HL-60 (cell line): Measurements from ENCODE around the gene PIK3R1.

ENCODE experiments used
- DNase-seq, 2 experiments: peaks; one replicate each; pipeline ENCODE4 v3.0.0-alpha.2; 2010 to 2020; ENCODE audit warnings: low read depth in 1 of 2, low spot score in 1 of 2
- H3K27ac ChIP-seq: fragments of 250-450 bp; sonication (Bioruptor Pico); replicated peaks from 2 replicates; pipeline ENCODE4 v1.5.1; 2020; ENCODE audit warnings: mild to moderate bottlenecking, moderate library complexity
- H3K27me3 ChIP-seq: fragments of 250-450 bp; sonication (Bioruptor Pico); 2 replicates; pipeline ENCODE4 v1.5.1; 2021; ENCODE audit warnings: mild to moderate bottlenecking, moderate library complexity; ENCODE audit not compliant: insufficient read depth, poor library complexity, severe bottlenecking
- H3K4me3 ChIP-seq: replicated peaks from 2 replicates; pipeline ENCODE4 v1.5.1; 2011; ENCODE audit warnings: mild to moderate bottlenecking, control low read depth, low read length; ENCODE audit not compliant: insufficient read depth
- GABPA ChIP-seq: IDR thresholded peaks from 2 replicates; pipeline ENCODE4 v1.6.1; 2012; ENCODE audit warnings: low read depth
- POLR2AphosphoS5 ChIP-seq: IDR thresholded peaks from 2 replicates; pipeline ENCODE4 v1.6.1; 2012; ENCODE audit warnings: low read depth
- REST ChIP-seq: IDR thresholded peaks from 2 replicates; pipeline ENCODE4 v1.6.1; 2012; ENCODE audit warnings: low read depth; ENCODE audit not compliant: insufficient replicate concordance
- SPI1 ChIP-seq: IDR thresholded peaks from 2 replicates; pipeline ENCODE4 v1.6.1; 2012; ENCODE audit warnings: low read depth, mild to moderate bottlenecking, borderline replicate concordance
- TF ChIP-seq, protein P1 (sequence below): IDR thresholded peaks from one replicate; pipeline ENCODE4 v1.5.1; 2011; ENCODE audit warnings: low read length, control low read depth, inconsistent platforms; ENCODE audit not compliant: insufficient read depth

PIK3R1 gene

DNA sequence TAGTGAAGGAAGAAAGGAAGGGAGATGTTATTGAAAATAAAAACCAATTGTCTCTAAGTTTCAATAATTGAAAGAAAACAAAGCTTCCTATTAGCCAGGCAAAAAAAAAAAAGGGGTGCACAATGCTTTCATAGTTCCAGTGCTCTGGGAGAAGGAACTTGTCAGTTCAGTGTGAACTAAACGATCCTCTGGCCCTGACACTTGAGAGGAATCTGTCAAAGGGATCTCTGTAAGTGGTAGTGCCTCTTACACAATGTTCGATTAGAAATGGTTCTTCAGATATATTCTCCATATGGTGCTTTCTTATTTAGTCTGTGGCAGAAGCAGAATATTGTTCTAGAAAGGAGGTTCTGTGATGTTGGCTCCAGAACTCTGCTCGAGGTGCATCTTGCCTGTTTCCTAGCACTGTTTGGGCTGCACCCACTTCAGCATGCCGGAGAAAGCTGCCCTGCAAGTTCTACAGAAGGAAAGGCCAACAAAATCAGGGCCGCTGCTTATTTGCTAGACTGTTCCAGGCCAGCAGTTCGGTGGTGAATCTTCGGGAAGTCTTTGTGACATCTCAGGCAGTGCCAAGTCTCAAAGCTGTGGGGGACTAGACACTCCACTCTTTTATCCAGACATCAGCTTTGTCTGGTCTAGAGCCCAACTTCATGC, 90.9 kb downstream of the PIK3R1 start:
- TF ChIP-seq GABPA (no peak), REST (no peak), SPI1 (no peak), POLR2AphosphoS5 (no peak)
- TF ChIP-seq, protein P1, sequence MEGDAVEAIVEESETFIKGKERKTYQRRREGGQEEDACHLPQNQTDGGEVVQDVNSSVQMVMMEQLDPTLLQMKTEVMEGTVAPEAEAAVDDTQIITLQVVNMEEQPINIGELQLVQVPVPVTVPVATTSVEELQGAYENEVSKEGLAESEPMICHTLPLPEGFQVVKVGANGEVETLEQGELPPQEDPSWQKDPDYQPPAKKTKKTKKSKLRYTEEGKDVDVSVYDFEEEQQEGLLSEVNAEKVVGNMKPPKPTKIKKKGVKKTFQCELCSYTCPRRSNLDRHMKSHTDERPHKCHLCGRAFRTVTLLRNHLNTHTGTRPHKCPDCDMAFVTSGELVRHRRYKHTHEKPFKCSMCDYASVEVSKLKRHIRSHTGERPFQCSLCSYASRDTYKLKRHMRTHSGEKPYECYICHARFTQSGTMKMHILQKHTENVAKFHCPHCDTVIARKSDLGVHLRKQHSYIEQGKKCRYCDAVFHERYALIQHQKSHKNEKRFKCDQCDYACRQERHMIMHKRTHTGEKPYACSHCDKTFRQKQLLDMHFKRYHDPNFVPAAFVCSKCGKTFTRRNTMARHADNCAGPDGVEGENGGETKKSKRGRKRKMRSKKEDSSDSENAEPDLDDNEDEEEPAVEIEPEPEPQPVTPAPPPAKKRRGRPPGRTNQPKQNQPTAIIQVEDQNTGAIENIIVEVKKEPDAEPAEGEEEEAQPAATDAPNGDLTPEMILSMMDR, result no peak
- H3K4me3 ChIP-seq, result no peak overlapping the region
- DNase-seq, result no peak
- H3K27ac ChIP-seq, result no peak overlapping the region
- H3K27me3 ChIP-seq, result no peaks in the 10 kb centered on the region

- no peaks in the 10 kb centered on the region for H3K27me3 ChIP-seq
- H3K4me3 ChIP-seq, result no peak overlapping the region
- DNase-seq, result no peak
- TF ChIP-seq, protein P1, result no peak
- TF ChIP-seq POLR2AphosphoS5, result no peak
- no peak for TF ChIP-seq REST
- no peak for TF ChIP-seq SPI1
- no peak for TF ChIP-seq GABPA
- H3K27ac ChIP-seq, result no peak overlapping the region
Observed at GRCh38 chr5:68313336-68313735, 97.8 kb downstream of the PIK3R1 start.

DNA sequence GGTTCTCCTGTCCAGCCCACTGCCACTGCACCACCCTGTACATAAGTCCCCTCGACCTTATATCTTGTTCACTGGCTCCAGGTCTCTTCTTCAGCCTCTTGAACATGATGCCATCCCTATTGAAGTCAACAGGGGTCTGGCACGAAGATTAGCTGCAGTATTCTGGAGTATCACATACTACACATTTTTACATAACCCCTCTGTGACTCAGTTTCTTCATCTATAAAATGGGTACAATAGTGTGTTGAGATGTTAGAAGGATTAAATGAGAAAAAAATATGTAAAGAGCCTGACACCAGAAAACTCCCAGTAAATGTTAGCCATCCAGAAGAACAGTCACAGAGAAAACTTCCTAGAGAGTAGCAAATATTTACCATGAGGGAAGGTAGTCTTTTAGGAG, 98.9 kb downstream of the PIK3R1 start:
- no peak for DNase-seq
- TF ChIP-seq, protein P1, result no peak
- TF ChIP-seq GABPA (no peak), REST (no peak), POLR2AphosphoS5 (no peak), SPI1 (no peak)
- Histone ChIP-seq H3K4me3 (no peak overlapping the region), H3K27ac (no peak overlapping the region), H3K27me3 (no peaks in the 10 kb centered on the region)
